SH-SY5Y (cell line): Measurements from ENCODE around the gene KCNF1.

Source experiments
- GATA2 ChIP-seq: IDR thresholded peaks from 2 replicates; pipeline ENCODE4 v1.6.1; 2011; ENCODE audit warnings: mild to moderate bottlenecking, low read depth, low read length
- GATA3 ChIP-seq: IDR thresholded peaks from 2 replicates; pipeline ENCODE4 v1.6.1; 2011; ENCODE audit warnings: low read depth, mild to moderate bottlenecking, low read length, moderate library complexity

GRCh38 chr2:10891390-10891789, 20.3 kb upstream of the KCNF1 start:
- TF ChIP-seq GATA2 = no peak
- no peak for TF ChIP-seq GATA3
